WI38 (cell line): ENCODE results near the gene ZNF613.
A peak's percentile ranks its signal among the peaks of the same experiment; 100 is the strongest.
"Not testable (repeated sequence)": the region's sequence is repeated elsewhere in the genome, so short reads cannot be mapped to it uniquely, and the experiment has no call there.

Experiments
- H3K4me3 ChIP-seq: 2 replicates; pipeline ENCODE4 v1.5.1; 2011; ENCODE audit warnings: low read depth, mild to moderate bottlenecking, control low read depth, low read length
- CTCF ChIP-seq: IDR thresholded peaks from 2 replicates; pipeline ENCODE4 v1.5.1; 2012; ENCODE audit warnings: low read depth, mild to moderate bottlenecking, control low read depth, low read length

The ZNF613 gene

GRCh38 chr19:51976852-51977251 lies 49.6 kb downstream of the ZNF613 start:
- no peak overlapping the region for H3K4me3 ChIP-seq
- TF ChIP-seq CTCF, result no peak

GRCh38 chr19:51977346-51977745 lies 50.1 kb downstream of the ZNF613 start:
- H3K4me3 ChIP-seq, result no peak overlapping the region
- TF ChIP-seq CTCF, result no peak

GRCh38 chr19:51978882-51979281 lies 51.6 kb downstream of the ZNF613 start:
- no peak for TF ChIP-seq CTCF
- H3K4me3 ChIP-seq, result no peak overlapping the region

- TF ChIP-seq CTCF, result no peak
- H3K4me3 ChIP-seq, result no peak overlapping the region
These were observed 53.0 kb downstream of the ZNF613 start for GRCh38 chr19:51980116-51980736.

GRCh38 chr19:51980926-51981325 lies 53.7 kb downstream of the ZNF613 start:
- not testable (repeated sequence) for H3K4me3 ChIP-seq

GRCh38 chr19:51983361-51983760 lies 56.1 kb downstream of the ZNF613 start:
- no peak for TF ChIP-seq CTCF

GRCh38 chr19:51986309-51987291 lies 59.3 kb downstream of the ZNF613 start, which contains the start of gene ZNF350:
Gene ZNF350 (minus strand): TSS chr19:51986840. CDS start chr19:51974360, 12,480 bp downstream.
- no peak for TF ChIP-seq CTCF
- peak within 1 kb of the TSS; percentile 95 for H3K4me3 ChIP-seq

More at GRCh38 chr19:51983361-51983760, 56.1 kb downstream of the ZNF613 start:
- no peak overlapping the region for H3K4me3 ChIP-seq
